Panc1 (cell line): Measurements from ENCODE around the gene MED31. TPM values are rescaled to one million over a fixed set of nuclear protein-coding genes. Genes with fewer than 3 reads are reported as not detected.

Experiments used
- ATAC-seq: fragments of 200-7000 bp; cut with Tn5 transposase; 2 replicates; pipeline ENCODE4 v1.9.1; 2020; ENCODE audit warnings: mild to moderate bottlenecking, moderate library complexity
- BruUV-seq: library from RNA; stranded (reverse); fragments of 400-500 nt; replicated peaks from 2 replicates; lab custom pipeline; 2021; lab: Mats Ljungman, UMichigan
- CTCF ChIA-PET: fragments of 300-600 bp; sonication (Branson Sonifier 250); formaldehyde crosslinking; loops from one replicate; lab custom pipeline; 2022; ENCODE audit warnings: antibody characterized with exemption; lab: Charles Lee
- POLR2A ChIA-PET: fragments of 300-600 bp; sonication (Branson Sonifier 250); formaldehyde crosslinking; loops from one replicate; lab custom pipeline; 2022; ENCODE audit warnings: antibody characterized with exemption; lab: Charles Lee
- DNase-seq: peaks from one replicate; pipeline ENCODE4 v3.0.0-alpha.2; 2010; ENCODE audit warnings: low read depth, low spot score
- H3K27ac ChIP-seq: 2 replicates; pipeline ENCODE4 v1.5.1; 2011; ENCODE audit warnings: mild to moderate bottlenecking, low read length, inconsistent platforms
- H3K27me3 ChIP-seq: fragments of 200-500 bp; sonication (Bioruptor generic); 2 replicates; pipeline ENCODE4 v1.6.0; 2014; ENCODE audit warnings: low read length, inconsistent platforms; ENCODE audit not compliant: control insufficient read depth, insufficient read depth
- H3K36me3 ChIP-seq: fragments of 200-500 bp; sonication (Bioruptor generic); 2 replicates; pipeline ENCODE4 v1.5.1; 2014; ENCODE audit warnings: inconsistent platforms, mild to moderate bottlenecking, low read length, moderate library complexity; ENCODE audit not compliant: control insufficient read depth, insufficient read depth
- H3K4me1 ChIP-seq: 2 replicates; pipeline ENCODE4 v1.5.1; 2011; ENCODE audit warnings: inconsistent platforms, mild to moderate bottlenecking, low read length, moderate library complexity; ENCODE audit not compliant: control insufficient read depth, insufficient read depth
- H3K4me3 ChIP-seq, 2 experiments: 2 replicates each; pipeline ENCODE4 v1.5.1; 2011 to 2012; ENCODE audit warnings: low read depth in 2 of 2, low read length in 2 of 2, mild to moderate bottlenecking in 2 of 2, inconsistent platforms in 1 of 2, moderate library complexity in 1 of 2
- H3K9me3 ChIP-seq: fragments of 200-500 bp; sonication (Bioruptor generic); 2 replicates; pipeline ENCODE4 v1.5.1; 2014; ENCODE audit warnings: low read depth, mild to moderate bottlenecking, inconsistent platforms, low read length, moderate library complexity; ENCODE audit not compliant: control insufficient read depth, insufficient read depth
- POLR2AphosphoS5 ChIP-seq: IDR thresholded peaks from 2 replicates; pipeline ENCODE4 v1.6.1; 2012; ENCODE audit warnings: mild to moderate bottlenecking, low read depth, low read length, moderate library complexity
- SIN3A ChIP-seq: IDR thresholded peaks from 2 replicates; pipeline ENCODE4 v1.6.1; 2012; ENCODE audit warnings: low read depth, mild to moderate bottlenecking, low read length, moderate library complexity, borderline replicate concordance; ENCODE audit not compliant: insufficient read depth
- TCF7L2 ChIP-seq: IDR thresholded peaks from 2 replicates; pipeline ENCODE4 v1.6.1; 2011; ENCODE audit warnings: mild to moderate bottlenecking, low read depth, low read length, inconsistent platforms
- in situ Hi-C: cut with HindIII; loops from 2 replicates; pipeline ENCODE4 v1.10.0; 2016; ENCODE audit warnings: low sequenced_read_pairs, low pct_unique_long_range_greater_than_20kb
- intact Hi-C: fragments of 100-400 bp; cut with micrococcal nuclease; formaldehyde crosslinking; loops from one replicate; pipeline ENCODE4 v1.10.0; 2022; ENCODE audit not compliant: unreplicated experiment
- total RNA-seq: library from RNA; stranded (reverse); gene quantifications from one replicate; pipeline ENCODE4 v1.2.1, GENCODE V29; 2021; ENCODE audit not compliant: unreplicated experiment
- TF ChIP-seq, protein P1 (sequence below): fragments of 450-650 bp; IDR thresholded peaks from 2 replicates; pipeline ENCODE4 v1.5.1; 2017; ENCODE audit warnings: mild to moderate bottlenecking
- TF ChIP-seq, protein P2 (sequence below), 2 experiments: IDR thresholded peaks; 2 replicates each; pipeline ENCODE4 v1.6.1; 2011 to 2012; ENCODE audit warnings: low read depth in 2 of 2, control low read depth in 1 of 2, low read length in 1 of 2, mild to moderate bottlenecking in 1 of 2, moderate library complexity in 1 of 2; ENCODE audit not compliant: insufficient read depth in 1 of 2

Gene MED31
- total RNA-seq, 1 experiment from 2014 or later, result 18.6 TPM

DNA sequence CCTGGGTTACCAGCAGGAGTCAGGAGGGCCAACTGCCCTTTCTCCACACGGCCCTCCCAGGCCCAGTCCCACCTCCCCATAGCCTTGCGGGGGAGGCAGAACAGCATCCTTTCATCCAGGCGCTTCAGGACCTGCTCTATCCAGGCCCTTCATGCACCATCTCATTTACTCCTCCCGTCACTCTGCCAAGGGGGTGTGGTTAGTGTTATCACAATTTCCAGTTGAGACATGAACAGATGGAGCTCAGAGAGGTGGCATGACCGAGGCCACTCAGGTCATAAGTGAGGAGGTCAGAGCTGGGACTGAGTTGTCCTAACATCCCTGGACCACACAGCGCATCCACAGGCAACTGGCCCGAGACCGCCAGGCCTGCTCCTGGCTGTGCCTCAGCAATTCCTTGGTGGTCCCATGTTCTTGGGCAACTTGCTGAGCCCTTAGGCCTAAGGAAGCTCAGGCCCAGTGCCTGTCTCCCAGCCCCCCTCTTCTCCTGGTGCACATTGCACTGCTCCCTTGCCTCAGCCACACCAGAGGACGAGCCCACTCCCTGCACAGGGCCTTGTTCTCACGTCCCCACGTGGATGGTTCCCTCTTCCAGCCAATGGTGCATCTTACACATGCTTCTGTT, 23.9 kb upstream of the MED31 start:
- intact Hi-C loops, result no loop called here

DNA sequence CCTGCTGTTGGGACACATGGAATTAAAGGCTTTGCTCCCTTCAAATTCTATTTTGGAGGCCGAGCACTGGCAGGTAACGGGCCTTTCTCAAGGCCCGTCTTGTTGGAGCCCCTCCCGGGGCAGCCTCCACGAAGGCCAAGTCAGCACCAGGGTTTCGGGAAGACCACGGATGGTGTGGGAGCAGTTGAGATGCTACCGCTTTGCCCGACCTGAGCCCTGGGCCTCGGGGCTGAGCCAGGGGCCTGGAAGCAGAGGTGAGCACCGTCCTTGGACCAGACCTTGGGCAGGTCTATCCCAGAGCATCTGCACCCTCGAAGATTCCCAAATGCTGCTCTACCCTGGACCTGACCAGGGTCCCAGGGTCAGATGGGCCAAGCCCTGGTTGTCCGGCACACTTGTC, 23.2 kb upstream of the MED31 start:
- TF ChIP-seq SIN3A (no peak), TCF7L2 (no peak), POLR2AphosphoS5 (no peak)
- TF ChIP-seq, protein P1, sequence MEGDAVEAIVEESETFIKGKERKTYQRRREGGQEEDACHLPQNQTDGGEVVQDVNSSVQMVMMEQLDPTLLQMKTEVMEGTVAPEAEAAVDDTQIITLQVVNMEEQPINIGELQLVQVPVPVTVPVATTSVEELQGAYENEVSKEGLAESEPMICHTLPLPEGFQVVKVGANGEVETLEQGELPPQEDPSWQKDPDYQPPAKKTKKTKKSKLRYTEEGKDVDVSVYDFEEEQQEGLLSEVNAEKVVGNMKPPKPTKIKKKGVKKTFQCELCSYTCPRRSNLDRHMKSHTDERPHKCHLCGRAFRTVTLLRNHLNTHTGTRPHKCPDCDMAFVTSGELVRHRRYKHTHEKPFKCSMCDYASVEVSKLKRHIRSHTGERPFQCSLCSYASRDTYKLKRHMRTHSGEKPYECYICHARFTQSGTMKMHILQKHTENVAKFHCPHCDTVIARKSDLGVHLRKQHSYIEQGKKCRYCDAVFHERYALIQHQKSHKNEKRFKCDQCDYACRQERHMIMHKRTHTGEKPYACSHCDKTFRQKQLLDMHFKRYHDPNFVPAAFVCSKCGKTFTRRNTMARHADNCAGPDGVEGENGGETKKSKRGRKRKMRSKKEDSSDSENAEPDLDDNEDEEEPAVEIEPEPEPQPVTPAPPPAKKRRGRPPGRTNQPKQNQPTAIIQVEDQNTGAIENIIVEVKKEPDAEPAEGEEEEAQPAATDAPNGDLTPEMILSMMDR, result no peak
- TF ChIP-seq, protein P2, sequence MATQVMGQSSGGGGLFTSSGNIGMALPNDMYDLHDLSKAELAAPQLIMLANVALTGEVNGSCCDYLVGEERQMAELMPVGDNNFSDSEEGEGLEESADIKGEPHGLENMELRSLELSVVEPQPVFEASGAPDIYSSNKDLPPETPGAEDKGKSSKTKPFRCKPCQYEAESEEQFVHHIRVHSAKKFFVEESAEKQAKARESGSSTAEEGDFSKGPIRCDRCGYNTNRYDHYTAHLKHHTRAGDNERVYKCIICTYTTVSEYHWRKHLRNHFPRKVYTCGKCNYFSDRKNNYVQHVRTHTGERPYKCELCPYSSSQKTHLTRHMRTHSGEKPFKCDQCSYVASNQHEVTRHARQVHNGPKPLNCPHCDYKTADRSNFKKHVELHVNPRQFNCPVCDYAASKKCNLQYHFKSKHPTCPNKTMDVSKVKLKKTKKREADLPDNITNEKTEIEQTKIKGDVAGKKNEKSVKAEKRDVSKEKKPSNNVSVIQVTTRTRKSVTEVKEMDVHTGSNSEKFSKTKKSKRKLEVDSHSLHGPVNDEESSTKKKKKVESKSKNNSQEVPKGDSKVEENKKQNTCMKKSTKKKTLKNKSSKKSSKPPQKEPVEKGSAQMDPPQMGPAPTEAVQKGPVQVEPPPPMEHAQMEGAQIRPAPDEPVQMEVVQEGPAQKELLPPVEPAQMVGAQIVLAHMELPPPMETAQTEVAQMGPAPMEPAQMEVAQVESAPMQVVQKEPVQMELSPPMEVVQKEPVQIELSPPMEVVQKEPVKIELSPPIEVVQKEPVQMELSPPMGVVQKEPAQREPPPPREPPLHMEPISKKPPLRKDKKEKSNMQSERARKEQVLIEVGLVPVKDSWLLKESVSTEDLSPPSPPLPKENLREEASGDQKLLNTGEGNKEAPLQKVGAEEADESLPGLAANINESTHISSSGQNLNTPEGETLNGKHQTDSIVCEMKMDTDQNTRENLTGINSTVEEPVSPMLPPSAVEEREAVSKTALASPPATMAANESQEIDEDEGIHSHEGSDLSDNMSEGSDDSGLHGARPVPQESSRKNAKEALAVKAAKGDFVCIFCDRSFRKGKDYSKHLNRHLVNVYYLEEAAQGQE (IDR thresholded peaks at IDR 0.05; ENCODE audit: insufficient read depth in 1 of 2, low read depth in 2 of 2, low read length in 1 of 2), result no peak
- no peaks in the 10 kb centered on the region for H3K36me3 ChIP-seq
- no peak overlapping the region for H3K4me3 ChIP-seq
- no peaks in the 10 kb centered on the region for H3K4me1 ChIP-seq
- ATAC-seq, result no peak
- DNase-seq, result no peak
- in situ Hi-C loops (no loop called here), intact Hi-C loops (no loop called here)
- no peaks in the 10 kb centered on the region for H3K9me3 ChIP-seq
- H3K27ac ChIP-seq, result no peak overlapping the region
- no TSS peak for BruUV-seq
- ChIA-PET CTCF (no interaction called here), POLR2A (no interaction called here)
- H3K27me3 ChIP-seq, result peaks cover 5% of the 10 kb centered on the region; the same call in 1 of the 2 replicates

More for the DNA sequence above, 23.9 kb upstream of the MED31 start:
- H3K27me3 ChIP-seq, result peaks cover 7% of the 10 kb centered on the region
- DNase-seq (no peak), ATAC-seq (no peak)
- H3K27ac ChIP-seq, result no peak overlapping the region
- ChIA-PET CTCF (no interaction called here), POLR2A (no interaction called here)
- no peak overlapping the region for H3K4me3 ChIP-seq
- H3K9me3 ChIP-seq, result no peaks in the 10 kb centered on the region
- H3K4me1 ChIP-seq, result no peaks in the 10 kb centered on the region
- no TSS peak for BruUV-seq
- H3K36me3 ChIP-seq, result no peaks in the 10 kb centered on the region
- TF ChIP-seq SIN3A (no peak), POLR2AphosphoS5 (no peak), TCF7L2 (no peak)
- TF ChIP-seq, protein P2 (IDR thresholded peaks at IDR 0.05; ENCODE audit: insufficient read depth in 1 of 2, low read depth in 2 of 2, low read length in 1 of 2), result no peak
- in situ Hi-C loops, result no loop called here
